SK-N-SH (cell line): ENCODE data around the gene GRB7. TPM values are rescaled to one million over a fixed set of nuclear protein-coding genes. Genes with fewer than 3 reads are reported as not detected.

ENCODE experiments used
- CTCF ChIA-PET: fragments of 300-600, 350-600 bp; formaldehyde crosslinking; extraction: SDS; loops from one replicate; lab custom pipeline; 2021; lab: Yijun Ruan, JAX
- POLR2A ChIA-PET: fragments of 350-600 bp; sonication (Branson Sonifier 250); formaldehyde crosslinking; extraction: SDS; loops from one replicate; lab custom pipeline; 2020; ENCODE audit warnings: antibody characterized with exemption, inconsistent platforms; lab: Yijun Ruan, JAX
- DNase-seq: peaks from one replicate; pipeline ENCODE4 v3.0.0; 2012
- H2AFZ ChIP-seq: fragments of 200-600 bp; sonication (generic); 2 replicates; pipeline ENCODE4 v1.8.1; 2016; ENCODE audit warnings: antibody characterized with exemption, mild to moderate bottlenecking, low read depth
- H3F3A ChIP-seq: fragments of 200-600 bp; sonication (generic); replicated peaks from 2 replicates; pipeline ENCODE3; 2016; ENCODE audit warnings: antibody characterized with exemption, mild to moderate bottlenecking; ENCODE audit not compliant: insufficient read depth
- H3K27ac ChIP-seq, 2 experiments: fragments of 200-500 bp in 1 of 2; fragments of 200-600 bp in 1 of 2; sonication (Bioruptor generic) in 1 of 2; sonication (generic), shearing (Covaris generic) in 1 of 2; 2 replicates each; pipeline versions ENCODE4 v1.5.1 to v1.6.1; 2014 to 2016; ENCODE audit warnings: low read depth in 2 of 2, inconsistent platforms in 1 of 2, low read length in 1 of 2, mild to moderate bottlenecking in 1 of 2, mixed read lengths in 1 of 2
- H3K27me3 ChIP-seq: fragments of 200-600 bp; sonication (generic), shearing (Covaris generic); 2 replicates; pipeline ENCODE4 v1.6.1; 2016; ENCODE audit warnings: mixed run types; ENCODE audit not compliant: insufficient read depth
- H3K36me3 ChIP-seq, 2 experiments: fragments of 200-500 bp in 1 of 2; fragments of 200-600 bp in 1 of 2; sonication (Bioruptor generic) in 1 of 2; sonication (generic) in 1 of 2; replicated peaks in 1 of 2; 2 replicates each; pipeline versions ENCODE3 to v1.5.1; 2014 to 2016; ENCODE audit warnings: low read length in 1 of 2, mild to moderate bottlenecking in 1 of 2; ENCODE audit not compliant: insufficient read depth in 2 of 2, control insufficient read depth in 1 of 2
- H3K4me1 ChIP-seq, 2 experiments: fragments of 200-500 bp in 1 of 2; fragments of 200-600 bp in 1 of 2; sonication (Bioruptor generic) in 1 of 2; sonication (generic), shearing (Covaris generic) in 1 of 2; 2 replicates each; pipeline versions ENCODE4 v1.5.1 to v1.6.1; 2014 to 2016; ENCODE audit warnings: low read depth in 1 of 2, low read length in 1 of 2, mixed run types in 1 of 2; ENCODE audit not compliant: insufficient read depth in 2 of 2, control insufficient read depth in 1 of 2
- H3K4me2 ChIP-seq: fragments of 200-600 bp; sonication (generic), shearing (Covaris generic); 2 replicates; pipeline ENCODE4 v1.6.1; 2017; ENCODE audit warnings: mixed run types
- H3K4me3 ChIP-seq, 2 experiments: fragments of 200-500 bp in 1 of 2; fragments of 200-600 bp in 1 of 2; sonication (Bioruptor generic) in 1 of 2; sonication (generic), shearing (Covaris generic) in 1 of 2; 2 replicates each; pipeline versions ENCODE4 v1.5.1 to v1.8.1; 2014 to 2016; ENCODE audit warnings: low read depth in 2 of 2, inconsistent platforms in 1 of 2, low read length in 1 of 2, mild to moderate bottlenecking in 1 of 2, mixed read lengths in 1 of 2, moderate library complexity in 1 of 2
- H3K79me2 ChIP-seq: fragments of 200-600 bp; sonication (generic); 2 replicates; pipeline ENCODE4 v1.8.1; 2017; ENCODE audit warnings: mild to moderate bottlenecking; ENCODE audit not compliant: insufficient read depth
- H3K9ac ChIP-seq: fragments of 200-600 bp; sonication (generic); 2 replicates; pipeline ENCODE4 v1.6.1; 2017; ENCODE audit warnings: mixed run types
- H3K9me2 ChIP-seq: fragments of 200-600 bp; sonication (generic); 2 replicates; pipeline ENCODE4 v1.6.1; 2017; ENCODE audit warnings: mixed run types
- H3K9me3 ChIP-seq: fragments of 200-600 bp; sonication (generic); 2 replicates; pipeline ENCODE4 v1.6.1; 2017; ENCODE audit warnings: mixed run types, mild to moderate bottlenecking, moderate library complexity
- H4K20me1 ChIP-seq: fragments of 200-600 bp; sonication (generic); 2 replicates; pipeline ENCODE4 v1.6.1; 2017; ENCODE audit warnings: mild to moderate bottlenecking, mixed run types; ENCODE audit not compliant: insufficient read depth
- EP300 ChIP-seq, 2 experiments: IDR thresholded peaks; 2 replicates each; pipeline versions ENCODE4 v1.4.0 to v1.6.1; 2012; ENCODE audit warnings: borderline replicate concordance in 1 of 2, low read depth in 1 of 2, low read length in 1 of 2
- FOSL2 ChIP-seq: IDR thresholded peaks from 2 replicates; pipeline ENCODE4 v1.4.0; 2012; ENCODE audit warnings: low read depth, mild to moderate bottlenecking, moderate library complexity, borderline replicate concordance
- FOXM1 ChIP-seq: IDR thresholded peaks from 2 replicates; pipeline ENCODE4 v1.4.0; 2012; ENCODE audit warnings: low read depth, mild to moderate bottlenecking
- GATA2 ChIP-seq: sonication (generic); formaldehyde crosslinking; IDR thresholded peaks from 2 replicates; pipeline ENCODE4 v1.5.0; 2020; ENCODE audit warnings: mild to moderate bottlenecking, missing genetic modification reagents
- JUND ChIP-seq: IDR thresholded peaks from 2 replicates; pipeline ENCODE4 v1.4.0; 2012
- MEF2A ChIP-seq: IDR thresholded peaks from 2 replicates; pipeline ENCODE4 v1.4.0; 2012; ENCODE audit warnings: low read depth, borderline replicate concordance
- MXI1 ChIP-seq: IDR thresholded peaks from 2 replicates; pipeline ENCODE4 v1.6.1; 2012; ENCODE audit warnings: mild to moderate bottlenecking, low read depth, low read length, improper control_type of control experiment
- NFIC ChIP-seq: IDR thresholded peaks from 2 replicates; pipeline ENCODE4 v1.4.0; 2012; ENCODE audit warnings: borderline replicate concordance
- NRF1 ChIP-seq: IDR thresholded peaks from 2 replicates; pipeline ENCODE4 v1.6.1; 2012; ENCODE audit warnings: low read depth, mild to moderate bottlenecking, low read length
- POLR2AphosphoS5 ChIP-seq: IDR thresholded peaks from 2 replicates; pipeline ENCODE4 v1.6.1; 2012; ENCODE audit warnings: low read depth, low read length
- RAD21 ChIP-seq: IDR thresholded peaks from 2 replicates; pipeline ENCODE4 v1.6.1; 2012; ENCODE audit warnings: mild to moderate bottlenecking, low read length
- RCOR1 ChIP-seq: fragments of 150-350 bp; IDR thresholded peaks from 2 replicates; pipeline ENCODE4 v1.6.1; 2017; ENCODE audit warnings: antibody characterized with exemption, low read length
- REST ChIP-seq: IDR thresholded peaks from 2 replicates; pipeline ENCODE4 v1.6.1; 2012; ENCODE audit warnings: mild to moderate bottlenecking, low read depth, low read length, moderate library complexity
- RFX5 ChIP-seq: IDR thresholded peaks from 2 replicates; pipeline ENCODE4 v1.6.1; 2012; ENCODE audit warnings: mild to moderate bottlenecking, improper control_type of control experiment, low read length
- SMC3 ChIP-seq: IDR thresholded peaks from 2 replicates; pipeline ENCODE4 v1.6.1; 2012; ENCODE audit warnings: low read depth, low read length, improper control_type of control experiment
- TEAD4 ChIP-seq: IDR thresholded peaks from 2 replicates; pipeline ENCODE4 v1.4.0; 2012; ENCODE audit warnings: mild to moderate bottlenecking, borderline replicate concordance; ENCODE audit not compliant: insufficient read depth
- YY1 ChIP-seq: IDR thresholded peaks from 2 replicates; pipeline ENCODE4 v1.4.0; 2012; ENCODE audit warnings: low read depth, mild to moderate bottlenecking
- WGBS: methylation state at CpG from one replicate; pipeline ENCODE4 v1.1.6; 2017; ENCODE audit warnings: low lambda C conversion rate; 5-methylcytosine and 5-hydroxymethylcytosine counted together
- polyA plus RNA-seq, 3 experiments: library from polyadenylated mRNA; depleted of rRNA; stranded (reverse); fragments of >200 nt; gene quantifications; 2 replicates each; pipeline ENCODE4 v1.2.3, GENCODE V29; 2012
- TF ChIP-seq, protein P1 (sequence below): fragments of 150-350 bp; IDR thresholded peaks from 2 replicates; pipeline ENCODE4 v1.6.1; 2017; ENCODE audit warnings: antibody characterized with exemption, low read length, low read depth, borderline replicate concordance
- TF ChIP-seq, protein P2 (sequence below): IDR thresholded peaks from 2 replicates; pipeline ENCODE4; 2012
- TF ChIP-seq, protein P3 (sequence below): IDR thresholded peaks from 2 replicates; pipeline ENCODE4 v1.4.0; 2012; ENCODE audit warnings: low read depth, borderline replicate concordance

The GRB7 gene
- polyA plus RNA-seq, 1 of the 3 experiments (the other 2 are of a cell fraction), result not detected

DNA sequence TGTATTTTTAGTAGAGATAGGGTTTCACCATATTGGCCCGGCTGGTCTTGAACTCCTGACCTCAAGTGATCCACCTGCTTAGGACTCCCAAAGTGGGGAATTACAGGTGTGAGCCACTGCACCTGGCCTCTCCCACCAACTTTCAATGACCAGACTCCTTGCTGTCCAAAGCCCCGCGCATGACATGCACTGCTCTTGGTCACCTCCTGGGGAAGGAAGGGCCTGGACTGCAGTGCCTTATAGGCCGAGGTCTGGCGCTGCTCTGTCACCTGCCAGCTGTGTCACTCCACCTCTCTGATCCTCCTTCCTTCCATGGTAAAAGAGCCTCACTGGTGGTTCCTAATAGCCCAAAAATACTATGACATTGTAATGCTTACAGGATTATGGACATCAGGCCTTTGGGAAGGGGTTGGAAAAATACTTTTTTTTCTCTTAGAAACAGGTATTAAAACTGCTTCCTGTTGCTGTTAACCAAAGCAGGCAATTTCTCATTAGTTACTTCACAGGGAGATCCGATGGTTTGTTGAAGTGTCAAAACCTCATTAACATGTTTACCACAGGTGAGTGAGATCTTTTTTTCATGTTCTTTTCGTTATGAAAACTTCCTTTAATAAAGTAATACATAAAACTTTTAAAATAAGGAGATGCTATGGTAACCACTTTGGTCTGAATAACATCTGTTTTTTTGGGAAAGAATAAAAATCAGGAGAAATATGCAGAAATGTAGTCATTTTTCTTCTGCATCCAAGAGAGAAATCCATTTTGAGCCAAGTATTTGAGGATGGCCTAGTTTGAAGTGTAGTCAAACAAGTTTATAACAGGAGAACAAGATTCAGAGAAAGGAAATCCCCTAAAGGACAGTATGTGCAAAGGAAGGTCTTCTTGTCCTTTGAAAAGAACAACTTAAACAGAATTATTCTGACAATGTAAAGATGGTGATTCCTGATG lies 35.5 kb downstream of the GRB7 start:
- no peak for DNase-seq
- Histone ChIP-seq H3F3A (no peaks in the 10 kb centered on the region), H3K4me1 (no peaks in the 10 kb centered on the region), H3K9ac (no peak overlapping the region), H3K79me2 (no peaks in the 10 kb centered on the region), H3K27me3 (peaks cover 91% of the 10 kb centered on the region), H3K27ac (no peak overlapping the region), H3K4me2 (no peak overlapping the region), H3K9me3 (no peaks in the 10 kb centered on the region), H3K9me2 (no peaks in the 10 kb centered on the region), H3K4me3 (no peak overlapping the region), H4K20me1 (no peaks in the 10 kb centered on the region), H2AFZ (no peak overlapping the region), H3K36me3 (no peaks in the 10 kb centered on the region)
- 36% methylated on average over 7 of the region's 7 CpGs for WGBS
- CTCF ChIA-PET, result no interaction called here
- POLR2A ChIA-PET, result no interaction called here
- TF ChIP-seq FOSL2 (no peak), POLR2AphosphoS5 (no peak), NFIC (no peak), MXI1 (no peak), TEAD4 (no peak), JUND (no peak), GATA2 (CRISPR knock-in tag) (no peak), EP300 (IDR thresholded peaks at IDR 0.05; ENCODE audit: borderline replicate concordance in 1 of 2, low read depth in 1 of 2, low read length in 1 of 2) (no peak), FOXM1 (no peak), MEF2A (no peak), RCOR1 (no peak), RFX5 (no peak), REST (no peak), SMC3 (no peak), RAD21 (no peak), NRF1 (no peak), YY1 (no peak)
- TF ChIP-seq, protein P1, sequence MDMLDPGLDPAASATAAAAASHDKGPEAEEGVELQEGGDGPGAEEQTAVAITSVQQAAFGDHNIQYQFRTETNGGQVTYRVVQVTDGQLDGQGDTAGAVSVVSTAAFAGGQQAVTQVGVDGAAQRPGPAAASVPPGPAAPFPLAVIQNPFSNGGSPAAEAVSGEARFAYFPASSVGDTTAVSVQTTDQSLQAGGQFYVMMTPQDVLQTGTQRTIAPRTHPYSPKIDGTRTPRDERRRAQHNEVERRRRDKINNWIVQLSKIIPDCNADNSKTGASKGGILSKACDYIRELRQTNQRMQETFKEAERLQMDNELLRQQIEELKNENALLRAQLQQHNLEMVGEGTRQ, result no peak
- TF ChIP-seq, protein P2, sequence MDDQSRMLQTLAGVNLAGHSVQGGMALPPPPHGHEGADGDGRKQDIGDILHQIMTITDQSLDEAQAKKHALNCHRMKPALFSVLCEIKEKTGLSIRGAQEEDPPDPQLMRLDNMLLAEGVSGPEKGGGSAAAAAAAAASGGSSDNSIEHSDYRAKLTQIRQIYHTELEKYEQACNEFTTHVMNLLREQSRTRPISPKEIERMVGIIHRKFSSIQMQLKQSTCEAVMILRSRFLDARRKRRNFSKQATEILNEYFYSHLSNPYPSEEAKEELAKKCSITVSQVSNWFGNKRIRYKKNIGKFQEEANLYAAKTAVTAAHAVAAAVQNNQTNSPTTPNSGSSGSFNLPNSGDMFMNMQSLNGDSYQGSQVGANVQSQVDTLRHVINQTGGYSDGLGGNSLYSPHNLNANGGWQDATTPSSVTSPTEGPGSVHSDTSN, result no peak
- TF ChIP-seq, protein P3, sequence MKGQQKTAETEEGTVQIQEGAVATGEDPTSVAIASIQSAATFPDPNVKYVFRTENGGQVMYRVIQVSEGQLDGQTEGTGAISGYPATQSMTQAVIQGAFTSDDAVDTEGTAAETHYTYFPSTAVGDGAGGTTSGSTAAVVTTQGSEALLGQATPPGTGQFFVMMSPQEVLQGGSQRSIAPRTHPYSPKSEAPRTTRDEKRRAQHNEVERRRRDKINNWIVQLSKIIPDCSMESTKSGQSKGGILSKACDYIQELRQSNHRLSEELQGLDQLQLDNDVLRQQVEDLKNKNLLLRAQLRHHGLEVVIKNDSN, result no peak
